Measurements from ENCODE around the gene DCAKD.

Gene DCAKD

DNA sequence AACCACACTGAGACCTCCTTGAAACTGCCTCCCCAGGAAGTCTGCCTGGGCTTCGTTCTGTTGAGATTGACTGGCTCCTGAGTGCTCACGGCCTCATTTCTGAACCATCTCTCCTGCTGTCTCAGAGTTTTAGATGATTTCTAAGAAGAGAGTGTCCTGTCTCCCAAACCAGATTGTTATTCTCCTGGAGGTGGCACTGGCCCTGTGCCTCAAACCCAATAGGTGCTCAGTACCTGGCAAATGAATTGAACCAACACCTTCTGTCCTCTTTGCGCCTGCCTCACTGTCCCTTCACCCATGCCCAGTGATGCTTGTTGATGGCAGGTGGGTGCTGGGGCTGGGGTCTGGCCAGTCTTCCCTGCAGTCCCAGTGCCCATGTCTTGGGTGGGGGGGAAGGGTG lies 47.0 kb downstream of the DCAKD start:
- no peak for DNase-seq (ENCODE audit: low read depth in 2 of 2)

GRCh38 chr17:45003877-45004276 lies 47.6 kb downstream of the DCAKD start:
- DNase-seq (ENCODE audit: low read depth in 2 of 2): no peak

DNA sequence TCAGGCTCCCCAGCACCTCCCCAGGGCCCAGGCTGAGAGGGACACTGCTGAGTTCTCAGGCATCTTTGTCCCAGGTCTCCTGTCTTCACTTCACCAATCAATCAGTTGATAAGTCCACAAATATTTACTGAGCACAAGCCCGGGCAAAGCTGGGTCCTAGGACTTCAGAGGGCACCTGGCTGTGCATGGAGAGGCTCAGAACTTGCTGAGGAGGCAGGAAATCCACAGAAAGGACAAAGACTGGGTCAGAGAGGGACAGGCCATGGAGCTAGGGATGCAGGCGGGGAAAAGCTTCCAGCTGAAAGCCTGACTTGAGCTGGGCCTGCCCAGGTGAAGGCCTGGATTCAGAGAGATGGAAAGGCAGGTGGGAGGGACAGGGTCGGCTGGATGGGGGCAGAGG lies 50.1 kb downstream of the DCAKD start:
- DNase-seq (ENCODE audit: low read depth in 2 of 2): no peak

DNA sequence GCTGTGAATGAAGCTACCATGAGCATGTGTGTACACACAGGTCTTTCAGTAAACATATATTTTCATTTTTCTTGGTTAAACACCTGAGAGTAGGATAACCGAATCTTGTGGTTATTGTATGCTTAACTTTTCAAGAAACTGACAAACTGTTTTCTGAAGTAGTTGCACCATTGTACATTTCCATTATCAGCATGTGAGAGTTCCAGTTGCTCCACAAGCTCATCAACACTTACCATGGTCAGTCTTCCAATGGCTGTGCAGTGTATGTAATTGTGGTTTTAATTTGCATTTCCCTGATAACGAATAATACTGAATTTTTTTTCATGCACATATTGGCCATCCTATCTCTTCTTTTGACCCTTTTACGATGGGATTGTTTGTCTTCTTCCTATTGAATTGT lies 52.0 kb downstream of the DCAKD start:
- no peak for DNase-seq (ENCODE audit: low read depth in 2 of 2)

DNA sequence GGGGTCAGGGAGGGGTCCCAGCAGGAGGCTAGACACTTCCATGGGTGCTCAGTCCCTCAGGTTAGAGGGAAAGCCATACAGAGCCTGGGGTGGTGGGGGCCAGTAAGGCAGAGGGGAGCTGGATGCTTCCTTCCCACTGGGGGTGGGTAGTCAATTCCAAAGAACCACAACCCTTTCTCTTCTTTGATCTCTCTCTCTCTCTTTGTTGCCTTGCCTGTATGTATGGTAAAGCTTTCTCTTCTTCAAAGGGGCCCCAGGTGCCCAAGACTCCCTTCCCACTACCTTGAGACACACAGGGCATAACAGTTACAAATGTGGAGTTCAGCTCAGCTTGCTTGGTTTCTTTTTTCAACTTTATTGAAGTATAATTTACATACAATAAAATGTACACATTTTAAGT lies 52.8 kb downstream of the DCAKD start:
- DNase-seq (ENCODE audit: low read depth in 2 of 2): no peak

DNA sequence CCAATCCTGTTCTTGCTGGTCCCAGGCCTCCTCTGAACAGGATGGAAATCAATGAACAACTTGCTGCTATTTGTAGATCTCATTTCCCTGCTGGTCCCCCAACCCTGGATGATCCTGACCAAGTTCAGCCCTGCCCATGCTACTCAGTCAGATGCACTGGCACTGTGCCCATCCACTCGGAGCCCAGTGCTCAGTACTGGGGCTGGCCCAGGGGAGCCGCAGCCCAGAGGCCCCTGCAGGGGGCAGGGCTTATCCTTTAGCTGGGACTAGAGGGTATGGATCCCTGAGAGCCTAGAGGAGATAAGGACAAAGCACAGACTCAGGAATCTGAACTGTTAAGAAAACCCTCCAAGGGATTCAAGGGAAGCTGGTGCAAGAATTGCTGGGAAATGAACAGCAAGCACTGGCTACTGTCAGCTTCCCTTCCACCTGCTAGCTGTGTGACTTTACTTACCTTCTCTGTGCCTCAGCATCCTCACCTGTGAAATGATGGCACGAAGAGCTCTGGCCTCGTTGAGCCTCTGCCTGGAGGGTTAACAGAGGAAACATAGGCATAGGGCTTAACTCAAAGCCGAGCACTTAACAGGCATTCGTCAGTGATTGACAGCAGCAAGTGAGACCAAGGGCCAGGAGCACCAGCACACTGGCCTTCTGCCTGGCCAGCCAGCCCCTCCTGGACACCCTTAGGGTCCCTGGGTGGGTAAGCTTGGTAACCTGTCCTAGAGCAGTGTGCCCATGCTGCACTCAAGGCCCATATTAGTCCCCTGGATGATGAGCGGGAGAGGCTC lies 53.5 kb downstream of the DCAKD start:
- DNase-seq (ENCODE audit: low read depth in 2 of 2): no peak

DNA sequence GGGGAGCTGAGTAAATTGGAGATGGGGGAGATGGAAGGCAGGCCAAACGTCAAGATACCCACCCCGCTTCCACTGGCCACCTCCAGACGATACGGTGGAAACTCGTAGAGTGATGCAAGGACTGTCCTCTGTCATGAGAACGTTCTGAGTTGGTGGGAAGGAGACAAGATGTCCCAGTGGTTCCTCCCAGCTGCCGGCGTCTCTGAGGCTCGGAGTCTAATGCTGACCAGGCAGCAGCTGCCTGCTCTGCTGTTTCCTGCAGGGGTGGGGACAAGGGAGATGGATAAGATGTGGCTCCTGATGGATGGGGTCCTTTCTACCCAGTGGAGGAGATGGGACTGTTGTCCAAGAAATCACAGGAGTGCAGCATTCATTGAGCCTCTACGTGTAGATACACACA lies 55.1 kb downstream of the DCAKD start:
- no peak for DNase-seq (ENCODE audit: low read depth in 2 of 2)

DNA sequence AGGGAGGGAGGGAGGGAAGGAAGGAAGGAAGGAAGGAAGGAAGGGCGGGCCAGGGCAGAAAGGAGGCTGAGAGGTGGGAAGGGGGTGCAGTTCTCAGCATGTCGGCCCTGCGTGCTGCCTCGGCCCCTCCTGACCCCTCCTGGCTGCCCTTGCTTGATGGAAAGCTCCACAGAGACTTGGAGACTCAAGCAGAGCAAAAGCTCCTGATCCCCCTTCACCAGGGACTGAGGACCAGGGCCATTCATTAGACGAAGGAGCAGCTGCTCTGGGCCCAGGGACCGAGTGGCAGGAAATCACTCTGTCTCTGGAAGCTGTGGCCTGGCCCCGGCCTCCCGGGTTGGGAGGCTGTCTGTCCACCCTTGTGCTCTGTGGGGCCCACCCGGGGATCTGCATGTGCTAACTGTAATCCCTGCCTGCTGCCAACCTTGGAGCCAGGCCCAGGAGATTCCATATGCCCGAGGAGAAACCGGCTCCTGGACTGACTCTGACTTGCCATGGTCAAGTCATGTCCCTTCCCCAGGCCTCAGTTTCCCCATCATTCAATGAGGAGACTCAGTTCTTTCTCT lies 55.9 kb downstream of the DCAKD start:
- no peak for DNase-seq (ENCODE audit: low read depth in 2 of 2)

- DNase-seq (ENCODE audit: low read depth in 2 of 2): no peak
Measured at GRCh38 chr17:44992242-44992939, 59.0 kb downstream of the DCAKD start.

DNA sequence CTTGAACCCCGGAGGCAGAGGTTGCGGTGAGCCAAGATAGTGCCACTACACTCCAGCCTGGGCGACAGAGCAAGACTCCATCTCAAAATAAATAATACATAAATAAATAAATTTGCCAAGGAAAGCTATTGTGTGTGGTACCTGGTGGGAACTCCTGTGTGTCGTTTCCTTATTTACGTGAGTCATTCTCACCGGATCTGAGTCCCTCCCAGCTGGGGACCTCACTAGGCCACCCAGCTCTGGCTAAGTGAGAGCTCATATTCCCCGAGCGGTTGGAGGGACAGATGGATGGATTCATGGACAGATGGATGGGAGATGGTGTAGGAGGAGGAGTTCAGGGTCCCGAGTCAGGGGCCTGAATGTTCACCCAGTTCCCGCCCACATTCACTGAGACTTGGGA lies 60.4 kb downstream of the DCAKD start:
- no peak for DNase-seq (ENCODE audit: low read depth in 2 of 2)

DNA sequence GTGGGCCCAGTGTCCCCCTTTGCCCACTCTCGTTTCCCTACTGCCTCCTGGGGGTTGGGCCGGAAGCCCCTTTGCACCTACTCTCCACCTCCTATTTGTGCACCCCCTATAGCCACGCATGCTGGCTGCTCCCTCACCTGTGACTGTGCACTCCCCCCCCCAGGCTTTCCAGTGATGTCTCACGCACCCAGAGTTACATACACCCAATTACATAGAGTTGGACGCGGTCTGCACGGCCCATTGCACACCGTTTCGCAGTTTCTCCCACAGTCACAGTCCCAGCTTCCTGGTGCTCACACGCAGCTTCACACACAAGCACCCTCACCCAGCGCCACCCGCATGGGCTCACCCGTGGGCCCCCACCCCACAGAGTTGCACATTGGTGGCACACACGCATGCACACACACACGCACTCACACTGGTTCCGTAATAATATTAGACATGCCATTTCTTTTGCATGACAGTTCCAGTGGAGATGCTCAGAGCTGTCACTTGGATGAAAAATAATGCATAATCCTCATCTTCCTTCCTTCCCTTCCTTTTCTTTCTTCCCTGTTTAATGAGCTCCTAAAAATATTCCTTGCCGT lies 61.8 kb downstream of the DCAKD start:
- DNase-seq (ENCODE audit: low read depth in 2 of 2): no peak

DNA sequence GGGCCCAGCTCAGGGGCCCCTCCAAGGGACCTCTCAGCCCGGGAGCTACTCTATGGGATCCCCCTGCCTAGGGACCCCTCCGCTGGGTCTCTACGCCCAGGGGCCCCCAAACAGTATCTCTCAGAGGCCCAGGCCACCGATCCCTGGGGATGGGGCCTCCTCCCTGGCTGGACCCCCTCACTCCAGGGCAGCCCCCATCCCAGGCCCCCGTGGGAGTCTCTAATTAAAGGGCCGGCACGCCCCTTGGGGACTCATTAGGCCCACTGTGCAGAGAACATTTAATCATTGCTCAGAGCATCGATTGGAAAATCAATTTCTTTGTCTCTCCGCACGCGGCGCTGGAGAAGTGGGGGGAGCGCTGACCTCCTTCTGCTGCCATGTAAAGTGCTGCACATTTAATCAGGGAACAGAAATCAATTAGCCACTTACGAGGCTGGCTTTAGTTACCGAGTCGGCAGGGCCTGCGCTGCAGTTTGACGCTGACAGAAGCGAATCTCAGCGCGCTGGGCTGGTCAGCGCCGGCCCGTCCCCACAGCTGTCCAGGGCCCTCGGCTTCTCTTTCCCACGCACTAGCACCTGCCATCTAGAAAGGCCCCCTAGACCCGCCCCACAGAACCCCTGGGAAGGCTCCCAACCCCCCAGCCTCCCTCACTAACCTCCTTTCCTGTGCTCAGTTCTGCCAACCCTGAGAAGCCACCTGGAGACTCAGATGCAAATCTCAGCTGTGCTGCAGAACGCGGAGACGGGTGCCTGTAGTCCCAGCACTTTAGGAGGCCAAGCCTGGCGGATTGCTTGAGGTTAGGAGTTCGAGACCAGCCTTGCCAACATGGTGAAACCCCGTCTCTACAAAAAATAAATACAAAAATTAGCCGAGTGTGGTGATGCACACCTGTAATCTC lies 63.1 kb downstream of the DCAKD start:
- DNase-seq (ENCODE audit: low read depth in 2 of 2): no peak

DNA sequence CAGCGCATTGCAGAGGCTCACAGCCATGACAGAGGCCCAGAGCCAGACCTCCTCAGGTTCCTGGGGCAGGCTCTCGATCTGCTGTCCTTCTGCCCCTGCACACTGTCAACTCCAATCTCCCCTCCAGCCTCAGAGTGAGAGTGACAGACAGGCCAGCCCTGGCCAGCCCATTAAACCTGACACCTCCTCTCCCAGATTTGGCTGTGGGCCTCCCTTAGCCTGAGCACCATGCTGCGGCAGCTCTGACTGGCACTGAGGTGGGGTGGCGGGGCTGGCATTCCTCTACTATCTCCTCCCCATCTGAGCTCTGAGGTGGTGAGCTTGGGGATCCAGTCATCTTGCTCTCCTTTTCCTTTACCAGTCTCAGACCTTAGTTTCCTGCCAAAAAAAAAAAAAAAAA lies 67.9 kb downstream of the DCAKD start:
- DNase-seq (ENCODE audit: low read depth in 2 of 2): no peak

- DNase-seq (ENCODE audit: low read depth in 2 of 2): no peak
Measured at GRCh38 chr17:44982113-44982702, 69.2 kb downstream of the DCAKD start.

DNA sequence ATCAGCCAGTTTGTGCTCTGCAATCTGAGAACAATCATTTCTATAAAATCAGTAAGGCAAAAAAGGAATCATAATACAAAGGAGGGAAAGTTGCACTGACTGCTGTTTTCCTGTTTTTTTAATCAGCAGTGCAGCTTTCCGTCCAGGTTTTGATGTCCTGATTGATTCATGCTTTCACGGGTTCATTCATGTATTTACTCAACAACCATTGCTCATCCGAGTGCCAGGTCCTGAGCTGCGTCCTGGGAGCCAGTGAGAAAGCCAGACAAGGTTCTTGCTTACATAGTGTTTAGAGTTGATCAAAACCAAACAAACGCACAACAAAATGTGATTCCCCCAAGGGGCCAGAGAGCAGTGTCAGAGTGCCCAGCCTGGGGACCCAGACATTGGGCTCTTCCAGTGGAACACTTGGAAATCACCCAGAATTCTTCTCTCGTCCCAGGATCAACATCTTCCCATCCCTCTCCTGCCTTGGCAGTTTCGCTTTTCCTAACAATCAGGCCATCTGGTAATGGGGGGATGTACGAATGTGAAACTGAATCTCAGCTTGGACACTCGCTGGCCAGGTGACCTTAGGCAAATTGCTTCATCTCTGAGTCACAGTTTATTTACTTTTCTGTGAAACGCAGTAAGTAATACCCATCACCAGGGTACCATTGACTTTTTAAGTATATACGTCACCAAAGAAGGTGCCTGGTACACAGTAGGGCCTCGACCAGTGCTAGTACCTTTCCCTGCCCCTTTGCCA lies 70.0 kb downstream of the DCAKD start:
- DNase-seq (ENCODE audit: low read depth in 2 of 2): no peak

GRCh38 chr17:44979426-44979995 lies 71.9 kb downstream of the DCAKD start:
- no peak for DNase-seq (ENCODE audit: low read depth in 2 of 2)

GRCh38 chr17:44978807-44979206 lies 72.6 kb downstream of the DCAKD start:
- DNase-seq (ENCODE audit: low read depth in 2 of 2): no peak

GRCh38 chr17:44977814-44978550 lies 73.5 kb downstream of the DCAKD start:
- DNase-seq (ENCODE audit: low read depth in 2 of 2): no peak

- DNase-seq (ENCODE audit: low read depth in 2 of 2): no peak
Measured at GRCh38 chr17:44977065-44977464, 74.4 kb downstream of the DCAKD start.

- no peak for DNase-seq (ENCODE audit: low read depth in 2 of 2)
Measured at GRCh38 chr17:44976206-44976605, 75.2 kb downstream of the DCAKD start.

All from activated CD4-positive, alpha-beta T cell treated with anti-CD3 and anti-CD28 coated beads for 24 hours (primary cell).